H1 (cell line): ENCODE data around the gene KRR1. TPM values are rescaled to one million over a fixed set of nuclear protein-coding genes. Genes with fewer than 3 reads are reported as not detected.

Source experiments
- CTCF ChIA-PET: fragments of 300-600 bp; sonication (Branson Sonifier 250); formaldehyde crosslinking; loops from one replicate; lab custom pipeline; 2021; ENCODE audit not compliant: partially characterized antibody; lab: Charles Lee
- POLR2A ChIA-PET: fragments of 300-600 bp; sonication (Branson Sonifier 250); formaldehyde crosslinking; loops from one replicate; lab custom pipeline; 2021; ENCODE audit warnings: inconsistent platforms; ENCODE audit not compliant: partially characterized antibody; lab: Charles Lee
- DNase-seq, 2 experiments: peaks; one replicate each; pipeline versions ENCODE4 v3.0.0 to v3.0.0-alpha.2; 2010 to 2022; ENCODE audit warnings: low spot score in 2 of 2, low read depth in 1 of 2, mixed read lengths in 1 of 2
- FAIRE-seq: peaks from 2 replicates; lab custom pipeline; 2011; peaks lifted over from hg19 to GRCh38; lab: Jason Lieb, UNC
- H2AFZ ChIP-seq: 2 replicates; pipeline ENCODE4 v1.8.1; 2012; ENCODE audit warnings: low read length, inconsistent platforms
- H2AK5ac ChIP-seq: 2 replicates; pipeline ENCODE4 v1.6.1; 2013; ENCODE audit warnings: low read depth, low read length
- H2BK120ac ChIP-seq: replicated peaks from 2 replicates; pipeline ENCODE3; 2013; ENCODE audit warnings: low read depth, low read length, inconsistent platforms
- H2BK12ac ChIP-seq: 2 replicates; pipeline ENCODE4 v1.6.1; 2013; ENCODE audit warnings: low read depth, low read length
- H2BK15ac ChIP-seq: 2 replicates; pipeline ENCODE4 v1.6.1; 2013; ENCODE audit warnings: low read length
- H2BK20ac ChIP-seq: 2 replicates; pipeline ENCODE4 v1.6.1; 2013; ENCODE audit warnings: low read length
- H2BK5ac ChIP-seq: 2 replicates; pipeline ENCODE4 v1.6.1; 2013; ENCODE audit warnings: low read depth, low read length
- H3K14ac ChIP-seq: 2 replicates; pipeline ENCODE4 v1.6.1; 2013; ENCODE audit warnings: inconsistent platforms; ENCODE audit not compliant: insufficient read length
- H3K18ac ChIP-seq: 2 replicates; pipeline ENCODE4 v1.6.1; 2013; ENCODE audit warnings: low read length; ENCODE audit errors: extremely low read depth
- H3K23ac ChIP-seq: 2 replicates; pipeline ENCODE4 v1.6.1; 2013; ENCODE audit warnings: inconsistent platforms; ENCODE audit not compliant: insufficient read length
- H3K23me2 ChIP-seq: 2 replicates; pipeline ENCODE4 v1.6.1; 2013; ENCODE audit warnings: low read depth, low read length
- H3K27ac ChIP-seq: 2 replicates; pipeline ENCODE4 v1.6.1; 2011; ENCODE audit warnings: low read depth, low read length, inconsistent platforms
- H3K27me3 ChIP-seq, 4 experiments: replicated peaks in 1 of 4; 1 replicate in 1 of 4; 2 replicates in 3 of 4; pipeline versions ENCODE4 v1.6.1 to v1.8.1; 2011 to 2013; ENCODE audit warnings: low read length in 3 of 4, mild to moderate bottlenecking in 3 of 4, inconsistent platforms in 2 of 4, mixed read lengths in 2 of 4, moderate library complexity in 1 of 4; ENCODE audit not compliant: control insufficient read depth in 3 of 4, insufficient read depth in 3 of 4; ENCODE audit errors: extremely low read depth in 1 of 4
- H3K36me3 ChIP-seq, 4 experiments: 2 replicates each; pipeline versions ENCODE4 v1.6.1 to v1.8.1; 2011 to 2013; ENCODE audit warnings: mild to moderate bottlenecking in 4 of 4, low read length in 3 of 4, moderate library complexity in 2 of 4, control low read depth in 1 of 4, inconsistent platforms in 1 of 4; ENCODE audit not compliant: insufficient read depth in 4 of 4, control insufficient read depth in 2 of 4
- H3K4ac ChIP-seq: replicated peaks from 2 replicates; pipeline ENCODE3; 2013; ENCODE audit warnings: low read length, low read depth, mixed read lengths, inconsistent platforms; ENCODE audit not compliant: insufficient read length
- H3K4me1 ChIP-seq, 4 experiments: replicated peaks in 1 of 4; 1 replicate in 1 of 4; 2 replicates in 3 of 4; pipeline versions ENCODE4 v1.6.1 to v1.8.1; 2011 to 2013; ENCODE audit warnings: low read length in 3 of 4, inconsistent platforms in 2 of 4, mixed read lengths in 1 of 4; ENCODE audit not compliant: insufficient read depth in 4 of 4, control insufficient read depth in 3 of 4
- H3K4me2 ChIP-seq, 2 experiments: 2 replicates each; pipeline versions ENCODE4 v1.6.1 to v1.8.1; 2011 to 2013; ENCODE audit warnings: low read depth in 2 of 2, low read length in 2 of 2, control low read depth in 1 of 2, inconsistent platforms in 1 of 2, mild to moderate bottlenecking in 1 of 2; ENCODE audit not compliant: insufficient read depth in 1 of 2
- H3K4me3 ChIP-seq, 4 experiments: fragments of 200-600, 300-600 bp in 1 of 4; sonication (generic), shearing (Covaris generic), sonication (Bioruptor Twin) in 1 of 4; 2 replicates each; pipeline versions ENCODE4 v1.5.1 to v1.8.1; 2011 to 2016; ENCODE audit warnings: low read length in 4 of 4, low read depth in 3 of 4, control low read depth in 2 of 4, inconsistent platforms in 2 of 4, mild to moderate bottlenecking in 2 of 4, mixed read lengths in 1 of 4, moderate library complexity in 1 of 4; ENCODE audit not compliant: insufficient read depth in 2 of 4; ENCODE audit errors: extremely low read depth in 1 of 4
- H3K56ac ChIP-seq: replicated peaks from 2 replicates; pipeline ENCODE3; 2013; ENCODE audit warnings: low read depth, mild to moderate bottlenecking, mixed read lengths, low read length, inconsistent platforms; ENCODE audit not compliant: insufficient read length
- H3K79me1 ChIP-seq: 2 replicates; pipeline ENCODE4 v1.6.1; 2013; ENCODE audit warnings: low read depth, low read length, control low read depth
- H3K79me2 ChIP-seq, 2 experiments: 2 replicates each; pipeline versions ENCODE4 v1.6.1 to v1.8.1; 2012 to 2013; ENCODE audit warnings: low read length in 2 of 2, mild to moderate bottlenecking in 2 of 2, inconsistent platforms in 1 of 2; ENCODE audit not compliant: insufficient read depth in 2 of 2, control insufficient read depth in 1 of 2
- H3K9ac ChIP-seq, 4 experiments: replicated peaks in 1 of 4; 1 replicate in 1 of 4; 2 replicates in 3 of 4; pipeline versions ENCODE4 v1.6.1 to v1.8.1; 2011 to 2013; ENCODE audit warnings: low read depth in 3 of 4, low read length in 3 of 4, control low read depth in 2 of 4, mild to moderate bottlenecking in 2 of 4, moderate library complexity in 2 of 4, inconsistent platforms in 1 of 4; ENCODE audit errors: extremely low read depth in 1 of 4
- H3K9me3 ChIP-seq, 2 experiments: 2 replicates each; pipeline versions ENCODE4 v1.6.1 to v1.8.1; 2012 to 2013; ENCODE audit warnings: mild to moderate bottlenecking in 2 of 2, moderate library complexity in 2 of 2, control low read depth in 1 of 2, inconsistent platforms in 1 of 2, low read depth in 1 of 2, low read length in 1 of 2, mixed read lengths in 1 of 2; ENCODE audit not compliant: insufficient read depth in 2 of 2
- H4K20me1 ChIP-seq, 2 experiments: replicated peaks in 1 of 2; 2 replicates each; pipeline versions ENCODE3 to v1.8.1; 2011 to 2013; ENCODE audit warnings: inconsistent platforms in 2 of 2, low read length in 2 of 2, mild to moderate bottlenecking in 1 of 2; ENCODE audit not compliant: insufficient read depth in 2 of 2, control insufficient read depth in 1 of 2
- H4K5ac ChIP-seq: 2 replicates; pipeline ENCODE4 v1.6.1; 2013; ENCODE audit warnings: low read length, low read depth, mixed read lengths, inconsistent platforms; ENCODE audit not compliant: insufficient read length
- H4K8ac ChIP-seq: 2 replicates; pipeline ENCODE4 v1.8.0; 2013; ENCODE audit warnings: mild to moderate bottlenecking, moderate library complexity, low read length, inconsistent platforms; ENCODE audit not compliant: insufficient read depth; ENCODE audit errors: extremely low read depth
- H4K91ac ChIP-seq: replicated peaks from 2 replicates; pipeline ENCODE3; 2013; ENCODE audit warnings: low read length, mixed read lengths, inconsistent platforms; ENCODE audit not compliant: insufficient read length
- CHD1 ChIP-seq: IDR thresholded peaks from 2 replicates; pipeline ENCODE4 v1.6.1; 2012; ENCODE audit warnings: low read depth, low read length, improper control_type of control experiment
- CTCF ChIP-seq, 3 experiments: IDR thresholded peaks; 1 replicate in 2 of 3; 2 replicates in 1 of 3; pipeline versions ENCODE4 v1.5.1 to v1.6.1; 2011; ENCODE audit warnings: low read length in 3 of 3, mild to moderate bottlenecking in 3 of 3, inconsistent platforms in 2 of 3, low read depth in 1 of 3, moderate library complexity in 1 of 3; ENCODE audit not compliant: insufficient read depth in 1 of 3; ENCODE audit errors: control extremely low read depth in 1 of 3
- FOSL1 ChIP-seq: IDR thresholded peaks from 2 replicates; pipeline ENCODE4 v1.6.1; 2011; ENCODE audit warnings: mild to moderate bottlenecking, low read depth, low read length, moderate library complexity; ENCODE audit not compliant: insufficient read depth
- GABPA ChIP-seq: IDR thresholded peaks from 2 replicates; pipeline ENCODE4 v1.6.1; 2011; ENCODE audit warnings: mild to moderate bottlenecking, low read length, moderate library complexity, borderline replicate concordance; ENCODE audit not compliant: insufficient read depth
- HDAC2 ChIP-seq, 2 experiments: fragments of 300-600 bp in 1 of 2; sonication (generic) in 1 of 2; IDR thresholded peaks; 2 replicates each; pipeline ENCODE4 v1.6.1; 2011 to 2012; ENCODE audit warnings: low read depth in 2 of 2, low read length in 2 of 2, mild to moderate bottlenecking in 2 of 2, moderate library complexity in 2 of 2, borderline replicate concordance in 1 of 2, inconsistent platforms in 1 of 2
- JUND ChIP-seq: IDR thresholded peaks from 2 replicates; pipeline ENCODE4 v1.6.1; 2011; ENCODE audit warnings: mild to moderate bottlenecking, improper control_type of control experiment, low read length
- MAFK ChIP-seq: IDR thresholded peaks from 2 replicates; pipeline ENCODE4 v1.6.1; 2012; ENCODE audit warnings: low read depth, mild to moderate bottlenecking, improper control_type of control experiment, low read length
- NANOG ChIP-seq: IDR thresholded peaks from 2 replicates; pipeline ENCODE4 v1.6.1; 2011; ENCODE audit warnings: low read length, low read depth, mild to moderate bottlenecking, inconsistent platforms; ENCODE audit not compliant: insufficient read depth, poor library complexity, severe bottlenecking
- RXRA ChIP-seq: IDR thresholded peaks from 2 replicates; pipeline ENCODE4 v1.6.1; 2011; ENCODE audit warnings: low read depth, mild to moderate bottlenecking, low read length, moderate library complexity; ENCODE audit not compliant: insufficient read depth
- SAP30 ChIP-seq: fragments of 300-600 bp; sonication (generic); IDR thresholded peaks from 2 replicates; pipeline ENCODE4 v1.7.1; 2012; ENCODE audit warnings: low read length, moderate library complexity, mild to moderate bottlenecking, inconsistent platforms; ENCODE audit not compliant: insufficient read depth, insufficient replicate concordance
- SP4 ChIP-seq: IDR thresholded peaks from 2 replicates; pipeline ENCODE4 v1.6.1; 2012; ENCODE audit warnings: low read length, inconsistent platforms
- WGBS, 2 experiments: shearing (Covaris generic) in 1 of 2; methylation state at CpG; one replicate each; pipeline versions ENCODE4 v1.1.6 to v1.1.7; 2013 to 2015; ENCODE audit warnings: low lambda C conversion rate in 2 of 2, mixed read lengths in 2 of 2, inconsistent platforms in 1 of 2, low coverage in 1 of 2, missing lambda C conversion rate in 1 of 2; ENCODE audit not compliant: insufficient replicate concordance in 2 of 2, insufficient coverage in 1 of 2, insufficient read length in 1 of 2; ENCODE audit errors: extremely low coverage in 1 of 2, missing lambda C conversion rate in 1 of 2; 5-methylcytosine and 5-hydroxymethylcytosine counted together
- polyA plus RNA-seq, 7 experiments: library from polyadenylated mRNA; depleted of rRNA in 3 of 7; stranded (reverse) in 5 of 7; unstranded in 2 of 7; fragments of >200 nt in 5 of 7; fragments of 200-250 nt in 2 of 7; gene quantifications; 1 replicate in 5 of 7; 2 replicates in 1 of 7; 4 replicates in 1 of 7; pipeline versions ENCODE4 v1.2.1 to v1.2.3, GENCODE V29; 2011 to 2013; ENCODE audit warnings: missing spikeins in 2 of 7, mixed read lengths in 2 of 7
- total RNA-seq: library from RNA; stranded (reverse); fragmentation: NEBNext Ultra II Directional; extraction: Animal tissue kit (Norgen Biotek cat#: 25700); gene quantifications from 2 replicates; pipeline ENCODE4 v1.2.1, GENCODE V29; 2021

The KRR1 gene
- total and polyA plus RNA-seq, 2 of the 8 experiments (the other 6 are each of a cell fraction or from before 2014, with no cell fraction given), result 6.1 to 80.1 TPM

- Histone ChIP-seq H3K4me1 (no peaks in the 10 kb centered on the region), H2AFZ (no peak overlapping the region), H3K27me3 (no peaks in the 10 kb centered on the region), H2BK15ac (no peak overlapping the region), H4K20me1 (no peaks in the 10 kb centered on the region), H4K8ac (no peak overlapping the region), H2AK5ac (no peak overlapping the region), H3K56ac (no peak overlapping the region), H3K9me3 (no peaks in the 10 kb centered on the region), H2BK5ac (no peak overlapping the region), H2BK12ac (no peak overlapping the region), H4K91ac (no peak overlapping the region), H2BK20ac (no peak overlapping the region), H2BK120ac (no peak overlapping the region), H3K4ac (no peak overlapping the region), H4K5ac (no peak overlapping the region), H3K36me3 (no peaks in the 10 kb centered on the region), H3K4me3 (no peak overlapping the region), H3K9ac (no peak overlapping the region), H3K4me2 (no peak overlapping the region), H3K18ac (no peak overlapping the region), H3K23ac (no peak overlapping the region), H3K14ac (no peak overlapping the region), H3K23me2 (no peaks in the 10 kb centered on the region), H3K79me1 (no peaks in the 10 kb centered on the region), H3K79me2 (no peaks in the 10 kb centered on the region), H3K27ac (no peak overlapping the region)
- POLR2A ChIA-PET, result interaction anchor here (1.5 kb wide), 1 partner anchor 503 kb away, joined by 3 read pairs; no protein-coding TSS in a partner anchor
- DNase-seq (no peak), FAIRE-seq (no peak)
- 68% methylated on average over 1 of the region's 1 CpG; no CpG with 5 or more reads in 1 of the 2 experiments for WGBS, 2 experiments
- CTCF ChIA-PET, result interaction anchor here (1.1 kb wide), 1 partner anchor 18 kb away, joined by 3 read pairs; the partner anchor contains the start of gene KRR1
- TF ChIP-seq NANOG (no peak), JUND (no peak), RXRA (no peak), FOSL1 (no peak), CHD1 (no peak), MAFK (no peak), HDAC2 (IDR thresholded peaks at IDR 0.05; ENCODE audit: borderline replicate concordance in 1 of 2, low read depth in 2 of 2, low read length in 2 of 2) (no peak), SP4 (no peak), GABPA (no peak), CTCF (IDR thresholded peaks at IDR 0.05; ENCODE audit: control extremely low read depth in 1 of 3, insufficient read depth in 1 of 3, low read depth in 1 of 3, low read length in 3 of 3) (no peak), SAP30 (no peak)
Observed at GRCh38 chr12:75529826-75530225, 18.4 kb upstream of the KRR1 start.
